MG63 (cell line): ENCODE data around the gene NAA11. TPM values are rescaled to one million over a fixed set of nuclear protein-coding genes. Genes with fewer than 3 reads are reported as not detected.

Source experiments
- DNase-seq: peaks from one replicate; pipeline ENCODE4 v3.0.0-alpha.2; 2020
- H3K27me3 ChIP-seq: fragments of 250-450 bp; sonication (Bioruptor Pico); 2 replicates; pipeline ENCODE4 v1.5.1; 2020; ENCODE audit warnings: mild to moderate bottlenecking, moderate library complexity
- H3K36me3 ChIP-seq: fragments of 250-450 bp; sonication (Bioruptor Pico); 2 replicates; pipeline ENCODE4 v1.5.1; 2020; ENCODE audit warnings: mild to moderate bottlenecking, moderate library complexity
- H3K4me3 ChIP-seq: fragments of 250-450 bp; sonication (Bioruptor Pico); 2 replicates; pipeline ENCODE4 v1.5.1; 2020; ENCODE audit warnings: mild to moderate bottlenecking, moderate library complexity
- H3K9me3 ChIP-seq: fragments of 250-450 bp; sonication (Bioruptor Pico); 2 replicates; pipeline ENCODE4 v1.5.1; 2020; ENCODE audit warnings: mild to moderate bottlenecking, moderate library complexity
- total RNA-seq: library from RNA; depleted of rRNA; stranded (reverse); fragments of >200 nt; shearing (Covaris generic); gene quantifications from 2 replicates; pipeline ENCODE4 v1.2.3, GENCODE V29; 2014; ENCODE audit warnings: low replicate concordance

Gene NAA11
- total RNA-seq, 1 experiment from 2014 or later: not detected

DNA sequence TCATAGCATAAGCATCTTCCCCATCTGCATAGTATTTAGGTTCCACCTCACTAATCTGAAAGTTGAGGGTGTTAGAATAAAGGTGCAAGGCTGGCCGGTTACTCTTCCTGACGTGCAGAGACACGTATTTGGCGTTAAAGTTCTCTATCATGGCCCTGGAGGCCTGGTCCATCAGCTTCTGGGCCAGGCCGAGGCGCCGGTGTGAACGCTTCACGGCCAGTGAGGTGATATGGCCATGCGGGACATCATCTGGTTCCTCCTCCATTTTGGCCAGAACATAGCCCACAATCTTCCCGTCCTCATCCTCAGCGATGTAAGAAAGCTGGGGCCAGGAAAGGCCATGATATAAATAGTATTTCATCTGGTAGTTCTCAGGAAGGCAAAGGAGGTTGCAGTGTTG is 425 bp downstream of the NAA11 start:
- H3K27me3 ChIP-seq: no peaks in the 10 kb centered on the region

DNA sequence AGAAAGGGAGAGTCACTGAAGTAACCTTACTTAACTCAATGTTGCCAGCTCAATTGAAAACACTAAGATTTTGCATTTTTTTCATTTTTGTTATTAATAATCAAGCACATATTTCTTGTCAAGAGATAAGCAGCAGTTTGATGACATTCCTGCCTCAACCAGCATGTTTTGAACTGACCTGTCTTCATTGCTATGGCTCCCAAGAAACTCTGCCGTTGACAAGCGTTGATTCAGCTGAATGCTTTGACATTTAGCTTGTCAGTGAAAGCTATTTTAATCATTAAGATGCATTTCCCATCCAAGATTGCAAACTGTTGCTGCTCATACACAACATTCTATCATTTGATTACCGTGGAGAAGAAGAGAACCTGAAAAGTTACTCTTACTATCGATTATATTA is 5.9 kb downstream of the NAA11 start:
- DNase-seq: no peak
- Histone ChIP-seq H3K4me3 (no peak overlapping the region), H3K9me3 (no peaks in the 10 kb centered on the region), H3K27me3 (no peaks in the 10 kb centered on the region), H3K36me3 (no peaks in the 10 kb centered on the region)

More for the DNA sequence above, 425 bp downstream of the NAA11 start:
- Histone ChIP-seq H3K9me3 (no peaks in the 10 kb centered on the region), H3K4me3 (no peak overlapping the region), H3K36me3 (no peaks in the 10 kb centered on the region)
- no peak for DNase-seq

DNA sequence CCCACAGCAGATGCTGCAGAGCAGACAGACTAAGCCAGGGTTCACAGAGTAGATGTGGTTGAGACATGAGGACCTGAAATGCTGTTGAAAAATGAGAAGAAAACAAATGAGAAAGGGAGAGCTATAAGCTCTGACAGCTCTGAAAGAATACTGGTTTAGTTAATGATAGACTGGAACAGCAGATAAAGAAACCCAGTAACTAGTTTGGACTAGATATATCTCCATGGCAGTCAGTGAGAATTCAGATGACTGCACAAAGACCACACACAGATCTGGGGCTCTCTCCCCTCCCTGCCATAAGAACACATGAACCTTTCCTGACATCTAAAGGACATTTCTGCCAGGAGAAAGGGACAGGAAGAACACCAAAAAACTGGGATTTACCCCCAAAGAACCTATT is 8.2 kb downstream of the NAA11 start:
- no peak for DNase-seq
- Histone ChIP-seq H3K36me3 (no peaks in the 10 kb centered on the region), H3K4me3 (no peak overlapping the region), H3K9me3 (no peaks in the 10 kb centered on the region), H3K27me3 (no peaks in the 10 kb centered on the region)

DNA sequence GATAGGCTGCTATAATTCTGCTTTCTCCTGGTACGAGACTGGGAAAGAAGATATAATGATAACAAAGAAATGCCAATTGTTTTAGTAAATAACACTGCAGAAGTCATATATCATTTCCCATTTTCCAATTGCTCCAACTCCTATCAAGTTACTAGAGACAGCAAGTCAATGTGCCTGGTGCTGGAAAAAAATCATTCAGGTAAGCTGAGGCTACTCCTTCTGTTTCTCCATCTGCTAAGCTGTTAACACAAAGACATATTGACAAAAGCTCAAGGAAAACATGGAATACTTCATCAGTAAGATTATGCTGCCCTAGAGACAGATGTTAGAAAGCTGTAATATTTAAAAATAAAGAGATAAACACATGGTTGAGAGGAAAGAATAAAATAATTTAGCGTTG is 10.0 kb downstream of the NAA11 start:
- no peaks in the 10 kb centered on the region for H3K9me3 ChIP-seq
- no peak overlapping the region for H3K4me3 ChIP-seq
- no peak for DNase-seq
- no peaks in the 10 kb centered on the region for H3K36me3 ChIP-seq
- H3K27me3 ChIP-seq: no peaks in the 10 kb centered on the region

DNA sequence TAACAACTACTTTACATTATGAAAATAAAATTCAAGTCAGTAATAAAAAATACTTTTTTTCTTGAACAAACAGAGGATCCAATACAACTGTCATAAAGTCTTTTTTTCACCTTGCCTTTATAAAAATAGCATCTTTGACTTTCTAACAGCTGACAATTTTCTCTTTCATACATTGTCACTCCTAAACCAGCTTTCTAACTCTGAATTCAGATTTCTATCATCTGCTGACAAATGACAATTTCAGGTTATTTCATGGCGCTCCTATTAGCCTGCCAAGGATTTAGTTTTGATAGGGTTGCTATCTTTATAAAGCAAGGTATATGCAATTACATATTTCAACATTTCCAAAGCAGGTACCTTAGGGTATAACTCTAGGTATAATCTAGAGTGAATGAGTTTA is 14.6 kb downstream of the NAA11 start:
- Histone ChIP-seq H3K4me3 (no peak overlapping the region), H3K9me3 (no peaks in the 10 kb centered on the region), H3K27me3 (no peaks in the 10 kb centered on the region), H3K36me3 (no peaks in the 10 kb centered on the region)
- DNase-seq: no peak

DNA sequence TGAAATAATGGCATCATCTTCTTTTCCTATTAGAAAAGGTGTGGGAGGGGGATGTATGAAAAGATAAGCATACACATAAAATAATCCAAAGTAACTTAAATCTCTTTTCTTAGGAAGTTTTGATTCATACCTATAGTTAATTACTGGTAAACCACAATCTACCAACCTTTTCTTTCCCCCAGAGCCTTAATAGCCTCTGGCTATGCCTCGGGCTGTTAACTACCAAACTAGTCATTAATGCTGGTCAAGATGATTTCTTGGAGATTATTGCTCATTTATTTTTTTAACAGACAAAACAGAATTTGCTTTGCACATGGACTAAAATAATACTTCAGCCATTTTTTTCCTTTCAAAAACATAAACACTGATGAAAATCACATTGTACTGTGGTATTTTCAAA is 16.9 kb downstream of the NAA11 start:
- Histone ChIP-seq H3K27me3 (no peaks in the 10 kb centered on the region), H3K4me3 (no peak overlapping the region), H3K36me3 (no peaks in the 10 kb centered on the region), H3K9me3 (no peaks in the 10 kb centered on the region)
- no peak for DNase-seq

DNA sequence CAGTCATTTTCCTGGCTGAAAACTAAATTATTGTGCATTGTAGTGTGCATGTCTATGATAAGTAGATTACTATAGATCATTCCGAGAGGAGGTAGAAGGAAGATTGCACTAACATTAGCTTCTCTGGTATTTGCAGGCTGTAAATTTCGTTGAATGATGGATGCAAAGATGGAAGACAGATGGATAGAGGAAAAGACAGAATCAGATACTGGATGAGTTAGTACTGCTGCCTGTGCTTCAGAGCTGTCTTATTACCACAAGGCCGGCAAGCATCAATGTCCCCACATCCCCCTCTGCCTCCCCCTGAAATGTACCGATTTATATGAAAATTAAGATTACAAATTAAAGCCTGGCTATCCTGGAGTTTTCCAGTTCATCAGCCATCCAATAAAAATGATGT is 17.7 kb downstream of the NAA11 start:
- no peaks in the 10 kb centered on the region for H3K27me3 ChIP-seq
- no peaks in the 10 kb centered on the region for H3K9me3 ChIP-seq
- DNase-seq: no peak
- H3K4me3 ChIP-seq: no peak overlapping the region
- H3K36me3 ChIP-seq: no peaks in the 10 kb centered on the region

DNA sequence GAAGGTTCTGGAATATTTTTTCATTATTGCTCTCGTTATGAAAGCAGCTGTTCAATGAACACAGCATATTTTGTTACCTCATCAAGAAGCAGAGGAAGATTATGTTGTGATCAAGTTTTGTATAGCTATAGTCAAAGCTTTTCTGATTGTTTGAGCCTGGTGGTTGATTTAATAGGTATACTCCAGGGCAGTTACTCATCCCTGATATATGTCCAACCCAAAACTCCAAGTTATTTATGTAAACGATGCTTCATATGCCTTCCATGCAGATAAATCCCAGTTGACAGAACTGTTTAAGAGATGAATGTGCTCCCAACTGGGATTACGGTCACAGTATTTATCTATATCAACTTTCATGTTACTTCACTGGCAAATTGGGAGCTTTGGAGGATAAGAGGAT is 19.1 kb downstream of the NAA11 start:
- no peaks in the 10 kb centered on the region for H3K27me3 ChIP-seq
- no peaks in the 10 kb centered on the region for H3K9me3 ChIP-seq
- no peaks in the 10 kb centered on the region for H3K36me3 ChIP-seq
- DNase-seq: no peak
- H3K4me3 ChIP-seq: no peak overlapping the region

DNA sequence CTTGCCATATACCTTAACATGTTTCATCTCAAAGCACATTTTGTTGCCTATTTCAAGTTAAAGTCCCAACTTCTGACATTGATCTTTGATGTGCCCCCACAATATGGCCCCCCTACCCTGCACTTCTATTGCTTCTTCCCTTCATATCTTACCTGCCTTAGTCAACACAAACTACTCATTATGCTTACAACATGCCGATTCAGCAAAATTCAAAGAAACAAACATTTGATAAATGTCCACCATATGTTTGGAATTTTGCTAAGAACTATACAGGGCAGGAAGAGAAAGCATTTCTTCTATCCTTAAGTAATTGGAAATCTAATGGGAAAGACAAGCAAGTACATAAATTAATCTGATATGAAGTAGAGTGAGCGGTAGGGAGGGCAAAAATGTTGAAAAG is 25.6 kb downstream of the NAA11 start:
- Histone ChIP-seq H3K4me3 (no peak overlapping the region), H3K9me3 (no peaks in the 10 kb centered on the region), H3K36me3 (no peaks in the 10 kb centered on the region), H3K27me3 (no peaks in the 10 kb centered on the region)
- DNase-seq: no peak

DNA sequence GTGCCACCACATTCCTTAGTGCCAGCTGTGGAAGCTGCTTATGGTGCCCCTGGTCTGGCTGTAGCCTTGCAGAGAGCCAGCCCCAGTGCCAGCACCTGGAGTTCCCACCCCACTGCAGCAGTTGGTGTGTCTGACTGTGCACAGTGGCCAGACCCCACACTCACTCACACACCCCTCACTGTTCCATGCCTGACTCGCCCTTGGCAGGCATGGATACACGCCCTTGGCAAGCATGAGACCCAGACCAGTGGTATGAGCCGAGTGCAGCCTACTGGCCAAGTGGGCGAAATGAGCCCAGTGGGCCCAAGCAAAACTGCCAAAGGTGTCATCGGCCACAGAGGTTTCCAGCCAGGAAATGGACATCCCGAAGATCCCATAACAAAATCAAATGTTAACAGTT is 27.4 kb downstream of the NAA11 start:
- no peaks in the 10 kb centered on the region for H3K36me3 ChIP-seq
- peak; percentile 10 for DNase-seq
- H3K9me3 ChIP-seq: no peaks in the 10 kb centered on the region
- H3K27me3 ChIP-seq: no peaks in the 10 kb centered on the region
- no peak overlapping the region for H3K4me3 ChIP-seq

DNA sequence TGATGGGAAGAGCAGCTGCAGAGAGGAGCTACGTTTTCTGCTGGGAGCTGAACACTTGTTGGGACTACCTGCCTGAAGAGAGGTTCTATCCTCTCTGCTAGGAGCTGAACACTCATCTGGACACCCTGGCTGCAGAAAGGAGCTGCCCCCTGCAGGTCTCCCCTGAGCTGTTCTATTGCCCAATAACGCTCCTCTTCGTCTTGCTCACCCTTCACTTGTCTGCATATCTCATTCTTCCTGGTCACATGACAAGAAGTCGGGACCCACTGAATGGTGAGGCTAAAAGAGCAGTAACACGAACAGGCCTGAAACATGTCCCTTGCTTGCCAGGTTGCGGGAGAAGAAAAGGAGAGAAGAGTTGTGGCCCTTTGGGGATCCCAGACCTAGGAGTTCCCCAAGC is 27.8 kb downstream of the NAA11 start:
- no peaks in the 10 kb centered on the region for H3K9me3 ChIP-seq
- no peak overlapping the region for H3K4me3 ChIP-seq
- no peak for DNase-seq
- no peaks in the 10 kb centered on the region for H3K36me3 ChIP-seq
- no peaks in the 10 kb centered on the region for H3K27me3 ChIP-seq

DNA sequence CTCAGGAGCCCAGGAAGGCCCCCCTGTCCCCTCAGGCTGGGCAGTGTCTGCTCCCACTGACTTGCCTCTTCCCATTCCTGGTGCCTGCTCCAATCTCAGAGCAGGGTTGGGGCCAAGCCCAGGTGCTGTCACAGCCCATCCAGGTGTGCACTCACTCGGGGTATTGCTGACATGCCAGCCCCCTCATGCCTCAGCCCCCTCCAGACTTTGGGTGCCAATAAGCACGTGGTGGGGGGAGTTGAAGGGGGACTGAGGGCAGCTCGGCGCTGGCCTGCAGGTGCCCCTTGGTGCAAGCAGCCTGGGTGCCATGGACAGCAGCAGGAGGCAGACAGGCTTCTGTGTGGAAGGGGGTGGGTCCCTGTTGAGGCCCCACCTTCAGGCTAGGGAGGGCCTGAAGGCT is 28.4 kb downstream of the NAA11 start:
- Histone ChIP-seq H3K36me3 (no peaks in the 10 kb centered on the region), H3K9me3 (no peaks in the 10 kb centered on the region), H3K27me3 (no peaks in the 10 kb centered on the region), H3K4me3 (no peak overlapping the region)
- no peak for DNase-seq

DNA sequence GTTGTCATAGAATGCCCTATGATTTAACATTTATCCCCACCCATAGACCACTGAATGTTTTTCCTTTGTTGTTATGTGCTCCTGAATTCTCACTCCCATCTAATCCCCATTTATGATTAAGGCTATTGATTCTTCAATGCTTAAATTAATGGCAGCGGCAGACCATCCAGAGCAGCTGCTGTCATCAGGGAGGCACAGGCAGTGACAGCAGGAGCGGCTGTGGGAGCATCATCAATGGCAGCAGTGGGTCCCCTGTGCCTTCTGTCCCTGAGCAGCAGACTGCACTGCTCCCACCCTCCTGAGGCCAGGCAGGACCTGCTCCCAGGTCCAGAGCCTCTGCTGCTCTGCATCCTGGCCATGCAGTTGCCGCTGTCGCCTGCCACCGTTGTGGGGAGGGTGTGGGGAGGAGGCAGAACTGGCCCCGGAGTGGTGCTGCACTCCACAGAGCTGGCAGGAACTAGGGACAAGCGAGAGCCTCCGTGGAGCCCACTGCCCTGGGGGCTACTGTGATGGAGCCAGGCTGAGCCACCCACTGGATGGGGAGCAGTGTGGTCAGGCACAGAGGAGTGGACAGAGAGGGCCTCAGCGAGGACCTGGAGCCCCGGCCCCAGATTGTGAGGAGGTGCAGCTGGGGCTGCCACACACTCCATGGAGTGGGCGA is 29.0 kb downstream of the NAA11 start:
- H3K27me3 ChIP-seq: no peaks in the 10 kb centered on the region
- H3K36me3 ChIP-seq: no peaks in the 10 kb centered on the region
- no peak for DNase-seq
- no peak overlapping the region for H3K4me3 ChIP-seq
- no peaks in the 10 kb centered on the region for H3K9me3 ChIP-seq

DNA sequence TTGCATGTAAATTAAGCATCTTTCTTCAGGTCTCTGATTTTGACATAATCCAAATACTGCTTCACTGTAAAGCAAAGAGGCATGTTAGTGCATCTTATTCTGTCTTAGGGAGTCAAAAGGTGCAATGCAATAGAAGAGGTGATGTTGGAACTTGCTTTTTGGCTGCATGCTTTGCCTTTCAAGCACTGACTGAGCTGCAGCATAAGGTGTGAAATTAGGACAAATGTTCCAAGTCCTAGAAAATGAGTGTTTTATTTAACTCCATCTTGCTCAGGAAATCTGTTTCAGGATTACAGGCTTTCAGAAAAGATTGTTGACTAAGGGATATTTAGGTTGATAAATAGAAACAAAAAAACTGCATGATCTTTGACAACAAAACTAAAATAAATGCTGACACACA is 30.8 kb downstream of the NAA11 start:
- Histone ChIP-seq H3K9me3 (no peaks in the 10 kb centered on the region), H3K36me3 (no peaks in the 10 kb centered on the region), H3K27me3 (no peaks in the 10 kb centered on the region), H3K4me3 (no peak overlapping the region)
- DNase-seq: no peak

DNA sequence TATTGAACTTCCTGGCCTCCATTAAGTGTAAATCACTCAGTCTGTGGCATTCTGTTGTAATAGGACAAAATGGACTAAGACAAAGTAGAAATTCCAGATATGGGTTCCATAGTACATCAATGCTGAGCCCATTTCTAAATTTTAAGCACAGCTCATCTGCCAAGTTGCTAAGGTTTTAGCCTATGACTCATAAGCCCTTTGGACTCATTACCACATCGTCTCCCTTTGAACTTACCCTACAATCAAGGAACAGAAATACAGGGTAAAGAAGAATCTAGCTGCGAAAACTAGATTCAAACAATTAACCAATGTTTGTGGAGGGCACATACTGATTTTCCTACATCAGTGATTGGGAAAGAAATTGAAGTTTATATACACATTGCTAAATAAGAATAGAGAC is 31.8 kb downstream of the NAA11 start:
- Histone ChIP-seq H3K27me3 (no peaks in the 10 kb centered on the region), H3K9me3 (no peaks in the 10 kb centered on the region), H3K36me3 (no peaks in the 10 kb centered on the region), H3K4me3 (no peak overlapping the region)
- DNase-seq: no peak

DNA sequence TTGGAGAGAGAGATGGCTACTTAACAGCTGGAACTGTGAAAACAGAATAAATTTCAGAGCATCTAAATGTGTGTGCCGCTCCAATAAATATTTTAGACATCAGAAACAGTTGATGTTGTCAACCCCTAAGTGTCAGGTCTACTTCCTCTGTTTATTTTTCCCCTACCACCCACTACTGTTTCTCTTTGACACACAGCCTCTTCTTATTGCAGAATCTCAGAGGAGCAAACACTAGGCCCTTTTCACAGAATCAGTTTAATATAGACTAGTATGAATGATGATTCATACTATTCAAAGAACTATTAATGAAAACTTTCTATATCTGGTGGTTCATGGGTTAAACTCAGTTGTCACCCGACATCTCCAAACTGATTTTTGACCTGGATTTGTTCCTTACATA is 33.9 kb downstream of the NAA11 start:
- H3K36me3 ChIP-seq: no peaks in the 10 kb centered on the region
- no peak overlapping the region for H3K4me3 ChIP-seq
- no peak for DNase-seq
- no peaks in the 10 kb centered on the region for H3K9me3 ChIP-seq
- H3K27me3 ChIP-seq: no peaks in the 10 kb centered on the region

DNA sequence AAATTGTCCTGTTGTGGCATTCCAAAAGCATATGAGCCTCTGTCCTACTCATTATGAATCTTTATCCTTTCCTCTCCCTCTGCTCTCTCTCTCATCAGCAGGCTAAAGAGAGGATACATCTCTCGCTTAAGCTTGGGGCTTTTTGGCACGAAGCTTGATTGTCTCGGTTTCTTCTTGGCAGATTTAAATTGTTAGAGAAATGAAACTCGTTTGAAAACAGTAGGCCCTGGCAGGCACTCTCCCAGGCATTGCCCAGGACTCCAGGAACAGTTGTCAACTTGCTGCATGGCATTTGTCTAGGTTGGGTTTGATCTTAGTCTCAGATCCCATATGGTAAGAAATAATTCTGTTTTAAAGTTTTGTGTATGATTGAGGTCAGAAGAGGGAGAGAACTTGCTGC is 35.5 kb downstream of the NAA11 start:
- DNase-seq: no peak
- Histone ChIP-seq H3K36me3 (no peaks in the 10 kb centered on the region), H3K9me3 (no peaks in the 10 kb centered on the region), H3K4me3 (no peak overlapping the region), H3K27me3 (no peaks in the 10 kb centered on the region)

DNA sequence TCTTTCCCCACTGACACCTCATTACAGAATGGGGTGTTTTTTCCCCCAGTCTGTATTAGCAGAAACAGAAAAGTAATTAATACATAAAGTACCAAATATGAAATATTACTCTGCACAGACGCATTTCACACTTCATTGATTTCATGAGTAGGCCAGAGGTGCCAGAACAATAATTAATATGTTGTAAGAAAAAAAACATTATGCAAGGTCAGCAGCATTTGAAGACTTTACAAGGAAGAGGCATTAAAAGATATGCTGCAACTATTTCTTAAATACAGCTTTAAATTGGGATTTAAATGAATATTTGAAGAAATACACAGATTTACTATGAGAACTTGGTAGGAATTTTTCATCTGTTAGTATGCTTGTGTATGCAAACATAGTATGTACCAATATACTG is 37.7 kb downstream of the NAA11 start:
- no peaks in the 10 kb centered on the region for H3K27me3 ChIP-seq

DNA sequence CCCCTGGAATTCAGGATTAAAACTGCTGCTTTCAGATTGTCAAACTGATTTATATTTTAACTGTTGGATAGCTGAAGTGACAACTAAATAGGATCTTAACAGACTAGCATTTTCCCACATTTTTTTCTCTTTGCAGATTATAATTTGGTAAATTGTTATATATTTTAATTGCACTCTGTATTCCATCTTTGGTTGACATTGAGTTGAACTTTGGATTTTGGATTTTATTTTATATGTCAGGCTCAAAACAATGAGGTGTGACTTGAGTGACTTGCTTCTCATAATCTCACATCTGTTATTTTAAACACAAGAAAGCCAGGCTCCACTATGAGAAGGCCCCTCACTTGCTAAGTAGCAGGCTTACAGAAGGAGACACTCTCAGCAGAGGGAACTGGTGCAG is 38.1 kb downstream of the NAA11 start:
- no peaks in the 10 kb centered on the region for H3K27me3 ChIP-seq
- H3K9me3 ChIP-seq: no peaks in the 10 kb centered on the region
- no peak for DNase-seq
- no peak overlapping the region for H3K4me3 ChIP-seq
- H3K36me3 ChIP-seq: no peaks in the 10 kb centered on the region

More for the DNA sequence above, 37.7 kb downstream of the NAA11 start:
- H3K4me3 ChIP-seq: no peak overlapping the region
- no peaks in the 10 kb centered on the region for H3K36me3 ChIP-seq
- H3K9me3 ChIP-seq: no peaks in the 10 kb centered on the region
- DNase-seq: no peak
